BLaER1 treated with 17β-estradiol and CSF1 and Interleukin-3, amounts not matched to agents 10 nM and 100 nM (cell line): Measurements from ENCODE around the gene SETD5.

Source experiments
- H3K27ac ChIP-seq, 11 experiments: shearing (Covaris generic); formaldehyde crosslinking; 2 replicates each; pipeline ENCODE4 v1.8.1; 2022
- H3K27me3 ChIP-seq, 11 experiments: shearing (Covaris generic); formaldehyde crosslinking; 2 replicates each; pipeline ENCODE4 v1.8.1; 2022
- H3K36me3 ChIP-seq, 11 experiments: shearing (Covaris generic); formaldehyde crosslinking; 2 replicates each; pipeline ENCODE4 v1.8.1; 2022
- H3K4me1 ChIP-seq, 10 experiments: shearing (Covaris generic); formaldehyde crosslinking; 2 replicates each; pipeline ENCODE4 v1.8.1; 2022
- H3K4me2 ChIP-seq, 11 experiments: shearing (Covaris generic); formaldehyde crosslinking; 2 replicates each; pipeline ENCODE4 v1.8.1; 2022
- H3K4me3 ChIP-seq, 10 experiments: shearing (Covaris generic); formaldehyde crosslinking; 2 replicates each; pipeline ENCODE4 v1.8.1; 2022
- H3K9ac ChIP-seq, 11 experiments: shearing (Covaris generic); formaldehyde crosslinking; 2 replicates each; pipeline ENCODE4 v1.8.1; 2022
- H3K9me3 ChIP-seq, 11 experiments: shearing (Covaris generic); formaldehyde crosslinking; replicated peaks in 1 of 11; 2 replicates each; pipeline ENCODE4 v1.8.1; 2022
- H4K20me1 ChIP-seq, 11 experiments: shearing (Covaris generic); formaldehyde crosslinking; 2 replicates each; pipeline ENCODE4 v1.8.1; 2022
- Cebpa-rat ChIP-seq, 11 experiments: shearing (Covaris generic); IDR thresholded peaks; 2 replicates each; pipeline ENCODE4 v1.8.1; 2022

Gene SETD5

DNA sequence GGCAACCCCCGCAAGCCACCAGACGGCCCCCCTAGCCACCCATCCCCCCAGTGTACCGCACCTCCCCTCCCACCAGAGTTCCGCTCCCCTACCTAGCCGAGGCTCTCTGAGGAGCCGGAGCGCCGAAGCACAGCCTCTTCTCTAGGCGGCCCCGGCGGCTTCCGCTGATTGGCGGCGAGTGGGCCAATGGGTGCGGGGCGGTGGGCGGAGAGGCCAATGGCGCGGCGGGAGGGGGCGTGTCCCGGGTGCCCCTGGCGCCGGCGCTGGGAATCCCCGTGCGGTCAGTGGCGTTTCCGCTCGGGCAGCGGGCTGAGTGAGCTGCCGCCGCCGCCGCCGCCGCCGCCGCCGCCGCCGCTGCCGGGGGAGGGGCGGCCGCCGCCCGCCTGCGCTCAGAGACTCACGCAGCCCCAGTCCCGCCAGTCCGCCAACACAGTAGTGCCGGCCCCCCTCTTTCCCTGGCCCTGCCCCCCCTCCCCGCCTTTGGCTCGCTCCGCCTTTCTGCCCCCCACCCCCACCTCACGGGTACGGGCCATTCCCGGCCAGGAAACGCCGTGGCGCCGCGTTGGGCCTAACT is at the start of gene SETD5:
Gene SETD5 (plus strand): TSS at position 284 of the 574 bp plus-strand sequence. CDS start 31,324 bp downstream, outside the sequence.
- Histone ChIP-seq H3K4me1 (peaks cover 53 to 67% (median 63%) of the 10 kb centered on the region in 10 experiments), H3K36me3 (peaks cover 28 to 34% (median 32%) of the 10 kb centered on the region in 11 experiments), H4K20me1 (peaks cover 75 to 82% (median 78%) of the 10 kb centered on the region in 11 experiments)

GRCh38 chr3:9347887-9348286 is 49.5 kb upstream of the SETD5 start:
- H3K27me3 ChIP-seq = no peaks in the 10 kb centered on the region
- no peak overlapping the region for H3K27ac ChIP-seq
- no peaks in the 10 kb centered on the region for H4K20me1 ChIP-seq
- no peaks in the 10 kb centered on the region for H3K36me3 ChIP-seq
- no peak overlapping the region for H3K9ac ChIP-seq
- H3K4me2 ChIP-seq = no peak overlapping the region
- TF ChIP-seq Cebpa-rat (IDR thresholded peaks at IDR 0.05) = no peak
- H3K9me3 ChIP-seq = no peaks in the 10 kb centered on the region
- peaks cover 7 to 21% (median 14%) of the 10 kb centered on the region in 10 experiments for H3K4me1 ChIP-seq
- H3K4me3 ChIP-seq = no peak overlapping the region

More for the DNA sequence above, at the start of gene SETD5:
- Histone ChIP-seq H3K4me2 (peak within 1 kb of the TSS; percentile 90 to 99 (median 95)), H3K9me3 (no peaks in the 10 kb centered on the region), H3K27ac (peak within 1 kb of the TSS; percentile 98 to 100 (median 100)), H3K9ac (peak within 1 kb of the TSS; percentile 98 to 100 (median 100)), H3K4me3 (peak within 1 kb of the TSS; percentile 83 to 99 (median 92)), H3K27me3 (no peaks in the 10 kb centered on the region)
- no peak for TF ChIP-seq Cebpa-rat (IDR thresholded peaks at IDR 0.05)

DNA sequence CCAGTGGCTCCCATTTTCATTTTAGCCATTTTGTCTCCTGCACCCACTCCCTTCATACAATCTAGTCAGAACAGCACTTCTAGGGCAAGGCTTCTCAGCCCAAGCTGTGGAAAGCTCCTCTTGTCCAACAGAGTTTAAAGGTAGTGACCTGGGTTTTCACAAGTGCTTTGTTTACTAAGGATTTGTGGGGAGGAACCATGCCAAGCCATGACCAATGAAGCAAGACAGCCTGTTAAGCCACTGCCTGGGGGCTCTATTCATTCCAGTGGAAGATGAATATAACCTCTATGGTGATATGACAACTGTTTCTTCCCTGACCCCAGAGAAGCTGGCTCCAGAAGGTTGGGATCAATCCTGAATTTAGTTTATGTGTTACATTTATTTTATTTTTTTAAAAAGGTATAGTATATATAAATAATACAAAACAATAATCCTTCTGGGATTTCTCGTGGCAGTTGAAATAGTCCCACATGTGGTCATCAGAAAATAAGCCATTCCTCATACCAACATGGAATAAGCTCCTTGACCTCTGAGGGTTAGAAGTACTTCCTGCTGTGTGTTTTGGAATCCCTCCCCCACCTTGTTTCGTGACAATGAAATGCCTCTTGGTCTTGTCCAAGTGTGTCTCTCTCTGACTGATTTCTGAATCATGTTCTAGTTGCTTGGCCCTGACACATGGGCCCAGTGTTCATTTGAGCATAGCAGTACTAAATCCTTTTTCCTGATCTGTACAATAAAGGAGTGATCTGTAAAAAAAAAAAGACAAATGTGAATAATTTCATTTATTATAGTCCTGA is 47.9 kb upstream of the SETD5 start:
- H3K27me3 ChIP-seq = no peaks in the 10 kb centered on the region
- H3K27ac ChIP-seq = no peak overlapping the region
- no peak for TF ChIP-seq Cebpa-rat (IDR thresholded peaks at IDR 0.05)
- peak overlapping the region in 9 of 11 experiments; percentile 10 to 46 (median 30); a peak in 13 of 22 replicates for H3K4me2 ChIP-seq
- no peaks in the 10 kb centered on the region for H3K9me3 ChIP-seq
- no peak overlapping the region for H3K4me3 ChIP-seq
- H4K20me1 ChIP-seq = no peaks in the 10 kb centered on the region
- H3K9ac ChIP-seq = no peak overlapping the region
- peaks cover 16 to 37% (median 25%) of the 10 kb centered on the region in 10 experiments for H3K4me1 ChIP-seq
- no peaks in the 10 kb centered on the region for H3K36me3 ChIP-seq

DNA sequence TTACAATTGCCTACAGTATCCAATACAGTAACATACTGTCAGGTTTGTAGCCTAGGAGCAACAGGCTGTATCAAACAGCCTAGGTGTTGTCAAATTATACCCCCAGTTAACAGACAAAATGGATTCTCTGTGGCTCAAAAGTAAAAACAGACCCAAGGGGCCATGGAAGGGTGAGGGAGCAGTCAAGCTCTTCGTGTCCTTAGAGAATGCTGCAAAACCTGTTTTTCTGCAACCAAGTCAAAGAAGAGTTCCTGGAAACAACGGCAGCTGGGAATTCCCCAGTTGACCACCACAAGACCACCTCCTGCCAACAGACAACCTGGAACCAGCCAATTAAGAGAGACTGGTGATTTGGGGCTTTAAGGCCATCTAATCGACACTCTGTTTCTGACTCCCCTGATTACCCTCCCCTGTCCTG is 45.7 kb upstream of the SETD5 start:
- Histone ChIP-seq H3K4me2 (peak overlapping the region in 1 of 11 experiments; percentile 11; a peak in 1 of 22 replicates), H3K9ac (no peak overlapping the region), H4K20me1 (no peaks in the 10 kb centered on the region), H3K36me3 (no peaks in the 10 kb centered on the region), H3K4me3 (no peak overlapping the region), H3K27me3 (no peaks in the 10 kb centered on the region), H3K9me3 (no peaks in the 10 kb centered on the region), H3K27ac (no peak overlapping the region), H3K4me1 (peaks cover 16 to 35% (median 26%) of the 10 kb centered on the region in 10 experiments)
- TF ChIP-seq Cebpa-rat (IDR thresholded peaks at IDR 0.05) = no peak

- no peaks in the 10 kb centered on the region for H3K36me3 ChIP-seq
- no peak overlapping the region for H3K4me3 ChIP-seq
- H3K4me2 ChIP-seq = peak overlapping the region in 6 of 11 experiments; percentile 15 to 76 (median 50); a peak in 9 of 22 replicates
- no peaks in the 10 kb centered on the region for H3K9me3 ChIP-seq
- 0 out of 22 replicates have a peak overlapping the region, but pooled peaks of 1 of the 11 experiments have one; percentile 2 for H3K27ac ChIP-seq
- H3K9ac ChIP-seq = peak overlapping the region in 5 of 11 experiments; percentile 11 to 37 (median 17); a peak in 3 of 22 replicates
- no peaks in the 10 kb centered on the region for H4K20me1 ChIP-seq
- H3K4me1 ChIP-seq = peaks cover 16 to 35% (median 26%) of the 10 kb centered on the region in 10 experiments
- no peaks in the 10 kb centered on the region for H3K27me3 ChIP-seq
- TF ChIP-seq Cebpa-rat (IDR thresholded peaks at IDR 0.05) = no peak
These were observed 44.3 kb upstream of the SETD5 start for GRCh38 chr3:9352917-9353752.

DNA sequence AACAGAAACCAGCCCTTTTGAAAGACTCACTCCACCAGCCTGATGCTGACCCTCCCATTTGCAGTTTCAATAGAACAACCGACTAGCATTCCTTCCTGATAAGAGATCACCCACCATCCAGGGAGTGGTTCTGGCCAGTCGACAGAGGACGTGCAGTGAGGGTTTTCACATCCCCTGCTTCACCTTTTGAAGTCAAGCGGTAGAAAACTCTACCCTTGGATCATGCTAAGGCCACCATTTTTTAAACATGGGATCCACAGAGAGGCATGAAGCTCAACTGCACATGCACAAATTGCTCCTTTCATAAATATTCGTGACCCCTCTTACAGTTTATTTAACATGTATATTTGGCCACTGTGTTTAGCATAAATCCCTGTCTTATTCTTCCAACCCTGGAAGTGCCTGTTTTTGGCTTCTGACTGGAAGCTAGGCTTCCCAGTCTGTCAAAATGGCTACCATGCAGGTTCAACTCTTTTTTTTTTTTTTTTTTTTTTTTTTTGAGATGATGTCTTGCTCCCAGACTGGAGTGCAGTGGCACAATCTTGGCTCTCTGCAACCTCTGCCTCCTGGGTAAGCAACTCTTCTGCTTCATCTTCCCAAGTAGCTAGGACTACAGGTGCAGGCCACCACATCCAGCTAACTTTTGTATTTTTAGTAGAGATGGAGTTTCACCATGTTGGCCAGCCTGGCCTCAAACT is 35.6 kb upstream of the SETD5 start:
- peaks cover 21 to 31% (median 25%) of the 10 kb centered on the region in 10 experiments for H3K4me1 ChIP-seq
- H3K4me2 ChIP-seq = peak overlapping the region; percentile 63 to 91 (median 83)
- H4K20me1 ChIP-seq = no peaks in the 10 kb centered on the region
- peak overlapping the region in 9 of 11 experiments; percentile 91 to 95 (median 92); a peak in 13 of 22 replicates for H3K9ac ChIP-seq
- peaks cover 19 to 23% (median 22%) of the 10 kb centered on the region in 11 experiments for H3K36me3 ChIP-seq
- no peaks in the 10 kb centered on the region for H3K27me3 ChIP-seq
- H3K4me3 ChIP-seq = peak overlapping the region in 7 of 10 experiments; percentile 64 to 75 (median 71); a peak in 10 of 20 replicates
- H3K9me3 ChIP-seq = no peaks in the 10 kb centered on the region
- H3K27ac ChIP-seq = peak overlapping the region; percentile 92 to 99 (median 96); a peak in 20 of 22 replicates
- no peak for TF ChIP-seq Cebpa-rat (IDR thresholded peaks at IDR 0.05)

DNA sequence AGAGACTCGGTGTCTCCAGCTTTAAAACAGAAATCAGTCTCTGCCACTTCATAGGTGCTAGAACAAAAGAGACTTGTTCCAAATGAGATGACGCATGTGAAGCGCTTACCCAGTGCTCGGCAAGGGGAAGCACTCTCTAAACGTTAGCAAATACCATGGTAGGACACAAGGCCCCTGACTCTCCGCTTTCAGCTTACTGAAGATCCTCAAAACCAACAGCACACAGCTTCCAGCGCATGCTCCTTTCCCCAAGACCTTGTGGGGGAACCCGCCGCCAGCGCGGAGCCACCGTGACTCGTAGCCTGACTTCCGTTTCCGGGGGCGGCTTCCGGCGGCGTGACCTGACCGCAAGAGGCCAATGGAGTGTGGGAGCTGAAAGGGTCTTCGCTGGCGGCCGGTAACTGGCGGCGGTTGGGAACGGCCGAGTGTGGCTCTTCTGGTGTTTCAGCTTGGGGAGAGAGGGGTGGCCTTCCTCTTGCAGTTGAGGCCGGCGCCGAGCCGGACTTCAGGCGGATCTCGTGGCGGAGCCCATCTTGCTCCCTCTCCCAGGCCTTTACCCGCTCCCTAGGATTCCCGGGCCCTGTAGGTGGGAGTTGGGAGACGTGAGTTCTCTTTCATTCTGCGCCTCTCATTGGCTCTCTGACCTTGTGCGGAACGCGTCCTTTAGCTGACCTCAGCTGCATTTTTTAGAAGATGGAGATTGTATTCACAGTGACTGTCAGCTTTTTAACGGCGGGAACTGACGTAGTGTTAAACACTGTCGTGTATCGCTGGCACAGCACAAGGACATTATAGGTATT is 34.5 kb upstream of the SETD5 start, which contains the start of gene THUMPD3:
Gene THUMPD3 (plus strand): TSS at position 324 of the 800 bp plus-strand sequence. CDS start 2,015 bp downstream, outside the sequence.
- no peak for TF ChIP-seq Cebpa-rat (IDR thresholded peaks at IDR 0.05)

More for the DNA sequence above, 34.5 kb upstream of the SETD5 start, which contains the start of gene THUMPD3:
- Histone ChIP-seq H3K9ac (peak within 1 kb of the TSS; percentile 91 to 96 (median 93)), H3K27me3 (no peaks in the 10 kb centered on the region), H3K4me3 (peak within 1 kb of the TSS; percentile 64 to 75 (median 70)), H3K4me2 (peak within 1 kb of the TSS; percentile 69 to 91 (median 83)), H3K4me1 (peaks cover 21 to 31% (median 25%) of the 10 kb centered on the region in 10 experiments), H3K27ac (peak within 1 kb of the TSS; percentile 92 to 99 (median 96)), H4K20me1 (no peaks in the 10 kb centered on the region), H3K9me3 (no peaks in the 10 kb centered on the region), H3K36me3 (peaks cover 28 to 34% (median 31%) of the 10 kb centered on the region in 11 experiments)
